K562 (cell line): ENCODE measurements around the gene BCR. TPM values are rescaled to one million over a fixed set of nuclear protein-coding genes. Genes with fewer than 3 reads are reported as not detected.
A peak's percentile ranks its signal among the peaks of the same experiment; 100 is the strongest.

Source experiments
- ATAC-seq: fragments of 200-7000 bp; cut with Tn5 transposase; 3 replicates; pipeline ENCODE4 v1.9.1; 2020; ENCODE audit warnings: moderate library complexity
- BruUV-seq: library from RNA; stranded (reverse); fragments of 400-500 nt; replicated peaks from 2 replicates; lab custom pipeline; 2021; lab: Mats Ljungman, UMichigan
- CTCF ChIA-PET: fragments of 300-600 bp; formaldehyde crosslinking; extraction: SDS; loops from one replicate; lab custom pipeline; 2021; ENCODE audit warnings: low intra/inter-chr PET ratio; lab: Yijun Ruan, JAX
- POLR2A ChIA-PET: fragments of 300-600, 350-650 bp; sonication (Branson Sonifier 250); formaldehyde crosslinking; extraction: SDS; loops from one replicate; lab custom pipeline; 2021; ENCODE audit warnings: antibody characterized with exemption, inconsistent platforms; lab: Yijun Ruan, JAX
- DNase-seq, 4 experiments: peaks; one replicate each; pipeline versions ENCODE4 v3.0.0 to v3.0.0-alpha.2; 2011 to 2018; ENCODE audit warnings: low spot score in 3 of 4, mixed read lengths in 3 of 4; ENCODE audit errors: extremely low read depth in 1 of 4
- FAIRE-seq: peaks from 2 replicates; lab custom pipeline; 2011; peaks lifted over from hg19 to GRCh38; lab: Jason Lieb, UNC
- H2AFZ ChIP-seq: 2 replicates; pipeline ENCODE4 v1.6.0; 2011; ENCODE audit warnings: low read depth, low read length, control low read depth, inconsistent platforms
- H3K27ac ChIP-seq: fragments of 200-600 bp; 3 replicates; pipeline ENCODE4 v1.8.0; 2011; ENCODE audit warnings: low read depth, mild to moderate bottlenecking, control low read depth, inconsistent platforms, low read length, moderate library complexity, mixed read lengths; ENCODE audit errors: extremely low read depth
- H3K27me3 ChIP-seq, 2 experiments: fragments of 300-600 bp in 1 of 2; 2 replicates in 1 of 2; 3 replicates in 1 of 2; pipeline versions ENCODE4 v1.6.0 to v1.8.0; 2011; ENCODE audit warnings: inconsistent platforms in 2 of 2, low read length in 2 of 2, mild to moderate bottlenecking in 1 of 2, mixed read lengths in 1 of 2, moderate library complexity in 1 of 2; ENCODE audit not compliant: control insufficient read depth in 2 of 2, insufficient read depth in 2 of 2
- H3K36me3 ChIP-seq: fragments of 300-600 bp; 3 replicates; pipeline ENCODE4 v1.8.0; 2011; ENCODE audit warnings: mild to moderate bottlenecking, low read length, inconsistent platforms; ENCODE audit not compliant: control insufficient read depth, insufficient read depth
- H3K4me1 ChIP-seq, 2 experiments: fragments of 200-600 bp in 1 of 2; replicated peaks in 1 of 2; 2 replicates in 1 of 2; 3 replicates in 1 of 2; pipeline versions ENCODE4 v1.5.1 to v1.8.0; 2011; ENCODE audit warnings: inconsistent platforms in 2 of 2, low read length in 2 of 2, mild to moderate bottlenecking in 1 of 2, mixed read lengths in 1 of 2, moderate library complexity in 1 of 2; ENCODE audit not compliant: control insufficient read depth in 2 of 2, insufficient read depth in 2 of 2
- H3K4me2 ChIP-seq: 2 replicates; pipeline ENCODE4 v1.6.1; 2011; ENCODE audit warnings: low read length, control low read depth, inconsistent platforms, mixed read lengths; ENCODE audit not compliant: insufficient read depth
- H3K4me3 ChIP-seq: fragments of 200-600 bp; sonication (generic), shearing (Covaris generic); 2 replicates; pipeline ENCODE4 v1.5.1; 2016; ENCODE audit warnings: control low read depth, inconsistent platforms
- H3K79me2 ChIP-seq: fragments of 200-600 bp; 3 replicates; pipeline ENCODE4 v1.8.0; 2011; ENCODE audit warnings: low read length, inconsistent platforms; ENCODE audit not compliant: control insufficient read depth, insufficient read depth
- H3K9ac ChIP-seq, 2 experiments: 2 replicates each; pipeline versions ENCODE4 v1.6.0 to v1.6.1; 2011; ENCODE audit warnings: low read depth in 2 of 2, low read length in 2 of 2, control low read depth in 1 of 2, inconsistent platforms in 1 of 2, mild to moderate bottlenecking in 1 of 2, mixed read lengths in 1 of 2; ENCODE audit not compliant: insufficient read depth in 1 of 2
- H3K9me1 ChIP-seq: one replicate; pipeline ENCODE4 v1.6.0; 2011; ENCODE audit warnings: inconsistent platforms, mild to moderate bottlenecking, low read length, moderate library complexity; ENCODE audit not compliant: control insufficient read depth, insufficient read depth
- H3K9me3 ChIP-seq: replicated peaks from 2 replicates; pipeline ENCODE4 v1.5.1; 2011; ENCODE audit warnings: low read depth, low read length, inconsistent platforms; ENCODE audit not compliant: control insufficient read depth, insufficient read depth
- H4K20me1 ChIP-seq: replicated peaks from 2 replicates; pipeline ENCODE4 v1.6.1; 2011; ENCODE audit warnings: low read length, inconsistent platforms, mixed read lengths; ENCODE audit not compliant: control insufficient read depth, insufficient read depth
- SMARCA4 ChIP-seq: fragments of 450-650 bp; IDR thresholded peaks from 2 replicates; pipeline ENCODE4 v1.6.1; 2016
- WGBS: fragments of 100-300 bp; shearing (Covaris generic); methylation state at CpG from one replicate; pipeline ENCODE4 v1.1.6; 2016; ENCODE audit warnings: low coverage, mixed read lengths; ENCODE audit not compliant: insufficient coverage; ENCODE audit errors: missing lambda C conversion rate; 5-methylcytosine and 5-hydroxymethylcytosine counted together
- in situ Hi-C: fragments of 300-500 bp; cut with MboI; formaldehyde crosslinking; loops from 4 replicates; pipeline ENCODE4 v1.15.0; 2018; ENCODE audit warnings: inconsistent platforms, mixed read lengths
- intact Hi-C: fragments of 100-400 bp; cut with micrococcal nuclease; formaldehyde crosslinking; loops from 2 replicates; pipeline ENCODE4 v1.14.2; 2022
- polyA plus RNA-seq, 8 experiments: library from polyadenylated mRNA; depleted of rRNA in 4 of 8; stranded (reverse) in 5 of 8; unstranded in 3 of 8; fragments of >200 nt; fragmentation: Nextera tagmentation in 2 of 8; fragmentation: Illumina TruSeq in 1 of 8; extraction: Ambion mirVana in 2 of 8; extraction: Trizol in 1 of 8; gene quantifications; 2 replicates each; pipeline versions ENCODE4 v1.2.1 to v1.2.3, GENCODE V29; 2011 to 2014; ENCODE audit warnings: inconsistent platforms in 1 of 8, missing spikeins in 1 of 8
- total RNA-seq, 7 experiments: library from RNA; depleted of rRNA in 6 of 7; stranded (reverse); fragments of >200 nt in 6 of 7; fragmentation: Illumina TruSeq in 2 of 7; extraction: Trizol in 2 of 7; gene quantifications; 2 replicates each; pipeline versions ENCODE4 v1.2.1 to v1.2.3, GENCODE V29; 2011 to 2021; ENCODE audit warnings: low replicate concordance in 1 of 7
- TF ChIP-seq, protein P1 (sequence below): sonication (generic); formaldehyde crosslinking; IDR thresholded peaks from 2 replicates; pipeline ENCODE4 v1.8.1; 2023; ENCODE audit warnings: mild to moderate bottlenecking, missing genetic modification reagents

BCR gene
- total and polyA plus RNA-seq, 9 of the 15 experiments (the other 6 are each of a cell fraction or from before 2014, with no cell fraction given): 0.41 to 150 (median 45.6) TPM

DNA sequence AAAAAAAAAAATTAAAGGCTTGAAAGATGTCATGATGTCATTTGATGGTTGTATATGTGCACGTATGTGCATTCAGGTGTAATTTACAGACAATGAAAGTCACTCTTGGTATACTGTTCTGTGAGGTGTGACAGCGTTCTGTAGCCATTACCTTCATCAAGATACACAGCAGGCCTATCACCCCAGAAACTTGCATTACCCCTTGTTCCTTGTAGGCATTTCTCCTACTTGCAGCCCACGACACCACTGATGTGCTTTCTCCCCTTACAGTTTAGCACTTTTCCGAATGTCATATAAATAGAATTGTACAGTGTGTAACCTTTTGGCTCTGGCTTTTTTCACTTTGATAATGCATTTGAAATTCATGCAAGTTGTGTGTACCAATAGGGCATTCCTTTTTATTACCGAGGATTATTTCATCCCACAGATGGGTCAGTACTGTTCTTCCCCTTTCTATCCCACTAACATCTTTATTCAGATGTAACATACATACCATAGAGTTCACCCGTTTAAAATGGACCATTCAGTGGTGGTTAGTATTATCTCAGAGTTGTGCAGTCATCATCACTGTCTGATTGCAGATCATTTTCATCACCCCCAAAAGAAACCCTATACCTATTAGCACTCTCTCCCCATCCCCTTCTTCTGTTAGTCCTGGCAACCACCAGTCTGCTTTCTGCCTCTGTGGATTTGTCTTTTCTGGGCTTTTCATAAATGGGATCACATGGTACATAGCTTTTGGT is 30.3 kb downstream of the BCR start:
- H3K27me3 ChIP-seq: no peaks in the 10 kb centered on the region
- H3K79me2 ChIP-seq: peaks cover 75% of the 10 kb centered on the region
- 66% methylated on average over 6 of the region's 6 CpGs for WGBS
- FAIRE-seq (no peak), ATAC-seq (peak; percentile 27)
- intact Hi-C loops (no loop called here), in situ Hi-C loops (no loop called here)
- H3K4me2 ChIP-seq: no peak overlapping the region
- ChIA-PET POLR2A (interaction anchor here (0.6 to 86.5 kb wide), 9 partner anchors 10 to 1584 kb away, joined by 3 to 3476 read pairs (median 6); partner anchors contain the start of genes BCR and RAB36), CTCF (no interaction called here)
- peaks cover 56% of the 10 kb centered on the region for H4K20me1 ChIP-seq
- H2AFZ ChIP-seq: no peak overlapping the region
- peaks cover 30% of the 10 kb centered on the region; the same call in 2 of the 3 replicates for H3K36me3 ChIP-seq
- peaks cover 19 to 21% of the 10 kb centered on the region in 2 experiments for H3K4me1 ChIP-seq
- no peak overlapping the region for H3K27ac ChIP-seq
- no TSS peak for BruUV-seq
- no peak overlapping the region for H3K4me3 ChIP-seq
- no peaks in the 10 kb centered on the region for H3K9me3 ChIP-seq
- TF ChIP-seq, protein P1, sequence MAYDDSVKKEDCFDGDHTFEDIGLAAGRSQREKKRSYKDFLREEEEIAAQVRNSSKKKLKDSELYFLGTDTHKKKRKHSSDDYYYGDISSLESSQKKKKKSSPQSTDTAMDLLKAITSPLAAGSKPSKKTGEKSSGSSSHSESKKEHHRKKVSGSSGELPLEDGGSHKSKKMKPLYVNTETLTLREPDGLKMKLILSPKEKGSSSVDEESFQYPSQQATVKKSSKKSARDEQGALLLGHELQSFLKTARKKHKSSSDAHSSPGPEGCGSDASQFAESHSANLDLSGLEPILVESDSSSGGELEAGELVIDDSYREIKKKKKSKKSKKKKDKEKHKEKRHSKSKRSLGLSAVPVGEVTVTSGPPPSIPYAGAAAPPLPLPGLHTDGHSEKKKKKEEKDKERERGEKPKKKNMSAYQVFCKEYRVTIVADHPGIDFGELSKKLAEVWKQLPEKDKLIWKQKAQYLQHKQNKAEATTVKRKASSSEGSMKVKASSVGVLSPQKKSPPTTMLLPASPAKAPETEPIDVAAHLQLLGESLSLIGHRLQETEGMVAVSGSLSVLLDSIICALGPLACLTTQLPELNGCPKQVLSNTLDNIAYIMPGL: peak; percentile 28
- no peak for TF ChIP-seq SMARCA4
- TF ChIP-seq, all 486 proteins: peak for 1
- Histone ChIP-seq H3K9ac (no peak overlapping the region), H3K9me1 (peaks cover 27% of the 10 kb centered on the region)
- DNase-seq: peak in 3 of 4 experiments; percentile 49 to 60 (median 57)
